SK-N-SH treated with all-trans-retinoic acid at 6 μM for 48 hours (cell line): ENCODE results near the gene CDH4.

ENCODE experiments used
- ATAC-seq: fragments of 200-7000 bp; cut with Tn5 transposase; 3 replicates; pipeline ENCODE4 v1.9.1; 2020; ENCODE audit warnings: mild to moderate bottlenecking, moderate library complexity
- ARNTL ChIP-seq: fragments of 450-650 bp; formaldehyde crosslinking; IDR thresholded peaks from 2 replicates; pipeline ENCODE4 v1.5.0; 2020; ENCODE audit warnings: low read depth, mild to moderate bottlenecking, moderate library complexity, borderline replicate concordance
- BACH2 ChIP-seq: fragments of 250-450 bp; sonication (Bioruptor Pico); IDR thresholded peaks from 2 replicates; pipeline ENCODE4 v1.9.0; 2021; ENCODE audit warnings: mild to moderate bottlenecking, borderline replicate concordance
- CREB5 ChIP-seq: fragments of 250-450 bp; sonication (Bioruptor Pico); IDR thresholded peaks from 2 replicates; pipeline ENCODE4 v1.5.1; 2020; ENCODE audit warnings: low read depth, mild to moderate bottlenecking, moderate library complexity
- CSDC2 ChIP-seq: fragments of 250-450 bp; sonication (Bioruptor Pico); IDR thresholded peaks from 2 replicates; pipeline ENCODE4 v1.5.0; 2020; ENCODE audit warnings: mild to moderate bottlenecking, moderate library complexity
- CSRNP3 ChIP-seq: fragments of 250-450 bp; sonication (Bioruptor Pico); IDR thresholded peaks from 2 replicates; pipeline ENCODE4 v1.5.1; 2021; ENCODE audit warnings: mild to moderate bottlenecking, moderate library complexity
- ESRRG ChIP-seq: fragments of 250-450 bp; sonication (Bioruptor Pico); IDR thresholded peaks from 2 replicates; pipeline ENCODE4 v1.6.1; 2021; ENCODE audit warnings: mild to moderate bottlenecking
- GLIS3 ChIP-seq: fragments of 250-450 bp; sonication (Bioruptor Pico); IDR thresholded peaks from 2 replicates; pipeline ENCODE4 v1.5.0; 2020; ENCODE audit warnings: mild to moderate bottlenecking, moderate library complexity
- ISL1 ChIP-seq: fragments of 250-450 bp; sonication (Bioruptor Pico); IDR thresholded peaks from 2 replicates; pipeline ENCODE4 v2.1.2; 2022; ENCODE audit warnings: mild to moderate bottlenecking, moderate library complexity
- OSR1 ChIP-seq: fragments of 250-450 bp; sonication (Bioruptor Pico); IDR thresholded peaks from 2 replicates; pipeline ENCODE4 v1.8.0; 2022; ENCODE audit warnings: moderate library complexity, mild to moderate bottlenecking, inconsistent platforms
- PATZ1 ChIP-seq: fragments of 250-450 bp; sonication (Bioruptor Pico); IDR thresholded peaks from 2 replicates; pipeline ENCODE4 v1.8.0; 2020; ENCODE audit warnings: mild to moderate bottlenecking, moderate library complexity, borderline replicate concordance
- POU6F1 ChIP-seq: fragments of 250-450 bp; sonication (Bioruptor Pico); IDR thresholded peaks from 2 replicates; pipeline ENCODE4 v1.8.0; 2021; ENCODE audit warnings: low read depth, mild to moderate bottlenecking, moderate library complexity, borderline replicate concordance
- PPARA ChIP-seq: fragments of 250-450 bp; sonication (Bioruptor Pico); IDR thresholded peaks from 2 replicates; pipeline ENCODE4 v1.5.0; 2020; ENCODE audit warnings: mild to moderate bottlenecking, borderline replicate concordance
- SNAI2 ChIP-seq: fragments of 250-450 bp; sonication (Bioruptor Pico); IDR thresholded peaks from 2 replicates; pipeline ENCODE4 v1.5.0; 2020; ENCODE audit warnings: mild to moderate bottlenecking, moderate library complexity
- TCF4 ChIP-seq: fragments of 250-450 bp; sonication (Bioruptor Pico); IDR thresholded peaks from 2 replicates; pipeline ENCODE4 v1.8.0; 2021; ENCODE audit warnings: mild to moderate bottlenecking, moderate library complexity, borderline replicate concordance
- TOX ChIP-seq: fragments of 250-450 bp; sonication (Bioruptor Pico); IDR thresholded peaks from 2 replicates; pipeline ENCODE4 v1.8.0; 2021; ENCODE audit warnings: mild to moderate bottlenecking, moderate library complexity, borderline replicate concordance
- TSHZ2 ChIP-seq: fragments of 250-450 bp; sonication (Bioruptor Pico); IDR thresholded peaks from 2 replicates; pipeline ENCODE4 v1.5.0; 2020; ENCODE audit warnings: mild to moderate bottlenecking, moderate library complexity
- ZC3H10 ChIP-seq: fragments of 250-450 bp; sonication (Bioruptor Pico); IDR thresholded peaks from 2 replicates; pipeline ENCODE4 v1.5.1; 2021; ENCODE audit warnings: mild to moderate bottlenecking, moderate library complexity
- ZFP3 ChIP-seq: fragments of 250-450 bp; sonication (Bioruptor Pico); IDR thresholded peaks from 2 replicates; pipeline ENCODE4 v1.5.0; 2020; ENCODE audit warnings: mild to moderate bottlenecking, moderate library complexity
- ZFP30 ChIP-seq: fragments of 450-650 bp; formaldehyde crosslinking; IDR thresholded peaks from 2 replicates; pipeline ENCODE4 v1.5.0; 2022; ENCODE audit warnings: mild to moderate bottlenecking, moderate library complexity
- ZNF565 ChIP-seq: fragments of 450-650 bp; formaldehyde crosslinking; conservative IDR thresholded peaks from 2 replicates; pipeline ENCODE4 v1.5.0; 2020; ENCODE audit warnings: low read depth, mild to moderate bottlenecking, moderate library complexity
- ZNF70 ChIP-seq: fragments of 450-650 bp; formaldehyde crosslinking; IDR thresholded peaks from 2 replicates; pipeline ENCODE4 v1.5.0; 2020; ENCODE audit warnings: mild to moderate bottlenecking, moderate library complexity
- ZNF8 ChIP-seq: fragments of 450-650 bp; formaldehyde crosslinking; IDR thresholded peaks from 2 replicates; pipeline ENCODE4 v1.5.0; 2020; ENCODE audit warnings: mild to moderate bottlenecking, moderate library complexity

The CDH4 gene

GRCh38 chr20:61257611-61258010, 5.5 kb downstream of the CDH4 start:
- ATAC-seq = no peak
- TF ChIP-seq ZNF8 (no peak), POU6F1 (CRISPR knock-in tag) (no peak), ZFP3 (CRISPR knock-in tag) (no peak), ISL1 (no peak), OSR1 (CRISPR knock-in tag) (no peak), ESRRG (CRISPR knock-in tag) (no peak), CSRNP3 (CRISPR knock-in tag) (no peak), ZFP30 (no peak), TSHZ2 (no peak), ARNTL (CRISPR knock-in tag) (no peak), ZNF565 (CRISPR knock-in tag) (no peak), TCF4 (no peak), ZC3H10 (no peak), ZNF70 (no peak), TOX (CRISPR knock-in tag) (no peak)
- TF ChIP-seq, all 23 proteins: peak for 0

GRCh38 chr20:61259741-61260140, 7.7 kb downstream of the CDH4 start:
- TF ChIP-seq CSDC2 (CRISPR knock-in tag) = no peak
- no peak for ATAC-seq

- no peak for ATAC-seq
- TF ChIP-seq PATZ1 (CRISPR knock-in tag) = no peak
- no peak for TF ChIP-seq ZFP3 (CRISPR knock-in tag)
- no peak for TF ChIP-seq TSHZ2
- TF ChIP-seq POU6F1 (CRISPR knock-in tag) = no peak
- TF ChIP-seq CREB5 (CRISPR knock-in tag) = no peak
- no peak for TF ChIP-seq ESRRG (CRISPR knock-in tag)
- TF ChIP-seq ZNF8 = no peak
- no peak for TF ChIP-seq SNAI2
- TF ChIP-seq ZFP30 = no peak
- no peak for TF ChIP-seq ZNF565 (CRISPR knock-in tag)
- TF ChIP-seq CSRNP3 (CRISPR knock-in tag) = no peak
- no peak for TF ChIP-seq GLIS3 (CRISPR knock-in tag)
- TF ChIP-seq PPARA (CRISPR knock-in tag) = no peak
- no peak for TF ChIP-seq ARNTL (CRISPR knock-in tag)
- no peak for TF ChIP-seq CSDC2 (CRISPR knock-in tag)
- TF ChIP-seq OSR1 (CRISPR knock-in tag) = no peak
- TF ChIP-seq ZC3H10 = no peak
- no peak for TF ChIP-seq ISL1
- TF ChIP-seq BACH2 (CRISPR knock-in tag) = no peak
Measured at GRCh38 chr20:61260905-61261304, 8.8 kb downstream of the CDH4 start.
